Esophagus muscularis mucosa (tissue), 2 donors: ENCODE measurements around the gene TNFRSF21.

Source experiments
- EP300 ChIP-seq: sonication (generic); formaldehyde crosslinking; IDR thresholded peaks from one replicate; pipeline ENCODE4 v1.6.1; 2017; ENCODE audit warnings: antibody characterized with exemption
- POLR2A ChIP-seq: fragments of 450-650 bp; IDR thresholded peaks from one replicate; pipeline ENCODE4 v1.6.1; 2017; ENCODE audit warnings: antibody characterized with exemption, moderate library complexity, mild to moderate bottlenecking, low read depth

- TF ChIP-seq POLR2A, result no peak
- no peak for TF ChIP-seq EP300
These were observed 56.6 kb downstream of the TNFRSF21 start for GRCh38 chr6:47253136-47253535.
